NCI-H146 treated with DMSO at 0.1 percent for 48 hours (cell line): Measurements from ENCODE around the gene FZR1.
"Not testable (repeated sequence)": the region's sequence is repeated elsewhere in the genome, so short reads cannot be mapped to it uniquely, and the experiment has no call there.

Source experiments
- DNase-seq: peaks from one replicate; lab custom pipeline; 2025; ENCODE audit not compliant: unreplicated experiment; lab: John Stamatoyannopoulos, UW

The FZR1 gene

DNA sequence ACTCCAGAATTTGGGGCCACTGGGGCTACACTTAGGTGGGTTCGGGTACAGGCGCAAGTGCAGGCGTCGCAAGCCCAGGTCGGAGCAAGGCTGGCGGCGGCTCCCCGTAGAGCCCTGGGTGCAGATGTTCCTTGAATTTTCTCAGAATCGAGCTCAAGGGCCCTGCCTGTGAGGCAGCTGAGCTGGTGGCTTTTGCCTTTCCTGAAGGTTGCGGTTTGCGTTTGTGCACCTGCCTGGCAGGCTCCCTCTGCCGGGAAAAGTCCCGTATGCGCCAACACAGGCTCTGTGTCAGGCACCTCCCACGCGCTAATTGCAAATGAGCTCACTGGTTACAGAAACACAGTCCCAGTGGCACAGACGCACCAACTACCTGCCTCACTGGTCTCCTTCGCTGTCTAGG lies 11.6 kb upstream of the FZR1 start:
- no peak for DNase-seq

DNA sequence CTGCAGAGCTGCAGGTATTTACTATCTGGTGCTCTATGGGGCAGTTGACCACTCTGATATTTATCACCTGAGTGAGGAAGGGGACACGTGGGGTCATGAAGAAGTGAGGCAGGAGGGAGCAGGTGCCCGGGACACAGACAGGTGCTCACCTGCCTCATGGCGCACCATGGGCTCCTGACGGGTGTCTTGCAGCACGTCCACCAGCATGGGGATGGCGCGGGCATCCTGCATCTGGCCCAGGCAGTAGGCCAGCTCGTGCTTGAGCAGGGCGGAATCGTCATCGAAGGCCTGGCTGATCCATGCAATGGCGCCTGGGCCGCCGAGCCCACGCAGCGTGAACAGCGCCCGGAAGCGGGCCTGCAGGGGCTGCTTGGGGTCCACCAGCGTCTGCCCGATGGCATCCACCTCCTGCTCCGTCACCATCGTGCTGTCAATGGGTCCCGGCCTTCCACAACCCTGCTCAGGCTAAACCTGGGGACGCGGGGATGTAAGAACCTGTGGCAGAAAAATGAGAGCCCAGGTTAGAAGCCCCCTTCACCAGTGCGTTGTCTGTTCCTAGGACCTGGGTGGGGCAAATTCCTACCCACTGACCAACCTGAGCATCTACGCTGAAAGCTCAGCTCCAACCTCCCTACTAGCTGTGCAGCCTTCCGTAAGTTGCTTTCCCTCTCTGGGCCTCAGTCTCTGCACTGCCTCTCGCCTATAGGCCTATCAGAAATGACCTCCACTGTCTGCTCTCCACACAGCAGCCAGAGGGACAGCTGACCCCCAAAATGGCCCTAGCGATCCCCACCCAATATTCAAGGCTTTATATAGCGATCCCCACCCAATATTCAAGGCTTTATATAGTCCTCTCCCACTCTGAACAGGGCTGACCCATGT lies 9.5 kb upstream of the FZR1 start:
- DNase-seq, result no peak

DNA sequence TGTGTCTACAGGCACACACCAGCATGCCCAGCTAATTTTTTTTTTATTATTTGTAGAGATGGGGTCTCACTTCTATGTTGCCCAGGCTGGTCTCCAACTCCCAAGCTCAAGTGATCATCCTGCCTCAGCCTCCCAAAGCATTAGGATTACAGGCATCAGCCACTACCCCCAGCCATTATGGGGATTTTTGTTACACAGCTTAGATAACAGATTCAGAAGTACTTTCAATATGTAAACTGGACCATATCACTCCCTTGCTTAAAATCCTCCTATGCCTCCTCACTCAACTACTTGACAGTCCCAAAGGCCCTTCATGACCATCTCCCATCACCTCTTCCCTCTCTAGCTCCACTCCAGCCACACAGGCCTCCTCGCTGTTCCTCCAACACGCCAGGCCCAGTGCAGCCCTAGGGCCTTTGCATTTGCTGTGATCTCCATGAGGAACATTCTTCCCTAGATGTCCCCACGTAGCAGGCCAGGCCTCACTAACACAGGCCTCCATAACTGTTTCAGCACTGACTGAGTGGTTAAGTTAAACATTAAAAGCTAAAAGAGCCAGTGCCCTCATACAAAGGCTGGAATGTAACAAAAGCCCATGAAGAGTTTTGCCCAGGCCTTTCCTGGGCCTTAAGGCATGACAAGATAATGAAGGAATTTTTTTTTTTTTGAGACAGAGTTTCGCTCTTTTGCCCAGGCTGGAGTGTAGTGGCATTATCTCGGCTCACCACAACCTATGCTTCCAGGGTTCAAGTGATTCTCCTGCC lies 8.2 kb upstream of the FZR1 start:
- DNase-seq, result no peak

DNA sequence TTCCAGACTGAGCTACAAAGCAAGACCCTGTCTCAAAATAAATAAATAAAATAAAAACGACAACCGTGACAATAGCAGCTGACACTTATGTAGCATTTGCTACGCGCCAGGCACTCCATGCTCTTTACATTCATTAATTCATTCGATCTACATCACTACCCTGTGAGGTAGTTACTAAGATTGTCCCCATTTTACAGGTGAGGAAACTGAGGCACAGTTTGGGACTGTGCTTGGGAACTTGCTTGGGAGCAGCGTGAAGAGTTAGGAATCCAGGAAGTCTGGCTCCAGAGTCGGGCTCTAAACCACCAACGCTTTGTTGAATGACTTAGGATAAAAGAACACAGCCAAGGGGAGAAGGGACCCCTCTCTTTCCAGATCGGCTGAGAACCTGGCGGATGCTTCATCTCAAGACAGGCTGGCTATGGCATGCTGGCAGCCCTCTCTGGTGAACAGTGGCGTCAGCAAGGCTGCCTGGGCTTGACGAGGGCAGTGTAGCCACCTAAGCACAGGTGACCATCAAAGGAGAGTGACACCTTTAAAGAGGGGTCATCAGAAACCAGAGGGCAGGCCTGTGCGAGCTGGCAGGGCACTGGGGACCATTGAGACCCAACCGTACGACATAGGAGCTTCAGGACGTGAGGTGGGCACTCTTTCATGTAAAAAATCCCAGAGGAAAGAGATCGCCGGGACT lies 6.2 kb upstream of the FZR1 start:
- no peak for DNase-seq

DNA sequence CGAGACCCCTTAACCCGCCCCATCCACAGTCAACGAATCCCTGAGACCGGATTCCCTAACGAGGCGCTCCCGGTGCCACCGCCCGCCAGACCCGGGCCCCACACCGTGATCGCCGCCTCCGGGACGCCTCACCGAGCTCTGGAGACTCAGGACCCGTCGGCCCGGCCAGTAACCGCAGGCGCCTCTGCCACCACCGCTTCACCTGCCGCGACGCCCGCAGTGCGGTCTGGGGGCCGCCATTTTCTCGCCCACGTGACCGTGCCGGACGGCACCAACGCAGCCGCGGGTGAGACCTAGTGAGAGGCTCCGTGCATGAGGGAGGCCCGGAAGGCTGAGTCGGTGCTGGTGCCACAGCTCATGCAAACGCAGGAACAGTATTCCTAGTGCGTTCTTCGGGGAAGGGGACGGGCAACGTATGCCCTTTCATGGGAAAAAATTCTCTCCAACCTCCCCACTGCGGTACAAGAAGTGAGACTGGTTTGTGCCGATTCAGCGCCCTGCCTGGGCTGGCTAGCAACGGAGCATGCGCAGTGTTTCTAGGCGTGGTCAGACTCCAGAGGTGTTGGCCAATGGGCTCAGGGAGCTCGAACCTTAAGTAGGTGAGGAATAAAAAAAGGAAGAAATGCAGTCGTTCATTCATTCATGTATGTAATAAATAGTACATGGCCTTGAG lies 5.5 kb upstream of the FZR1 start, which contains the start of gene DOHH:
DOHH (minus strand) TSS at position 246 of the 673 bp plus-strand sequence. CDS start 3,860 bp downstream, outside the sequence.
- peak; percentile 84 for DNase-seq

DNA sequence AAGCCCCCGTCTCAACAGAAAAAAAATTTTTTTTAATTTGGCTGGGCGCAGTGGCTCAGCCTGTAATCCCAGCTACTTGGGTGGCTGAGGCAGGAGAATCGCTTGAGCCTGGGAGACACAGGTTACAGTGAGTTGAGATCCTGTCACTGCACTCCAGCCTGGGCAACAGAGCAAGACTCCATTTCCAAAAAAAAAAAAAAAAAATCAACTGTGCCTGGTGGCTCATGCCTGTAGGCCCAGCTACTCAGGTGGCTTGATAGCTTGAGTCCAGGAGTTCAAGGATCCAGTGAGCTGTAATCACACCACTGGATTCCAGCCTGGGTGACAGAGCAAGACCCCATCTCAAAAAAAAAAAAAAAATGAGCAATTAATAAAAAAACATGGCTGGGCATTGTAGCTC lies 4.3 kb upstream of the FZR1 start:
- no peak for DNase-seq

DNA sequence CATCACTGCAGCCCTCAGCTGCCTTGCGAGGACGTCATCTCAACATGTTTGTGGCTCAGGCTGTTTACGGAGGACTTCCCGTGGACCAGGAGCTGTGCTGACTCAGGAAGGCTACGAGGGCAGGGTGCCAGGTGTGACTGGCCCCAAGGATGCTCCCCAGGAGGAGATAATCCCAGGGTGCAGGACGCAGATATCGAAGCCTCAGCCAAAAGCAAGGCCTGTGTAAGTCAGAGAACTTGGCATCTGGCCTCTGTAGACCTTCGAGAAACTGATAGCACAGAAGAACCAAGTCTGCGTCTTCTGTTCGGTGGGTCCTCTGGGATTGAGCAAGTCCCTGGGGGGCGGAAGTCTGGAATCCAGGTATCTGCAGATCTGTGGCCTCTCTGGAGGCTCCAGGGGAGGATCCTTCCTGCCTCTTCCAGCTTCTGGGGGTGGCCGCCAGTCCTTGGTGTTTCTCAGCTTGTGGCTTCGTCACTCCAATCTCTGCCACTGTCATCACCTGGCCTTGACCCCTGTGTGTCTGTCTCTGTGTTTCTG lies 3.0 kb upstream of the FZR1 start:
- no peak for DNase-seq

DNA sequence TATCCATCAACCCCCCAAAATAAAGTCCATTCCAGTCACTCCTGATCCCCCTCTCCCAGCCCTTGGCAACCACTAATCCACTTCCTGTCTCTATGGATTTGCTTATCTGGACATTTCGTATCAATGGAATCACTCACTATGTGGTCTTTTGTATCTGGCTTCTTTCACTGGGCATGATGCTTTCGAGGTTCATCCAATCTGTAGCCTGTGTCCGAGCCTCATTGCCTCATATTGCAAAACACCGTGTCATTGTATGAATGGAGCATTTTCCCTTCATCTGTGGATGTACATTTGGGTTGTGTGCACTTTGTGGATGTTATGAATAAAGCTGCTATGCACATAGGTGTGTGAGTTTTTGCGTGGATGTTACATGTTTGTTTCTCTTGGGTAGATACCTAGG lies 1.4 kb upstream of the FZR1 start:
- DNase-seq, result peak; percentile 9

DNA sequence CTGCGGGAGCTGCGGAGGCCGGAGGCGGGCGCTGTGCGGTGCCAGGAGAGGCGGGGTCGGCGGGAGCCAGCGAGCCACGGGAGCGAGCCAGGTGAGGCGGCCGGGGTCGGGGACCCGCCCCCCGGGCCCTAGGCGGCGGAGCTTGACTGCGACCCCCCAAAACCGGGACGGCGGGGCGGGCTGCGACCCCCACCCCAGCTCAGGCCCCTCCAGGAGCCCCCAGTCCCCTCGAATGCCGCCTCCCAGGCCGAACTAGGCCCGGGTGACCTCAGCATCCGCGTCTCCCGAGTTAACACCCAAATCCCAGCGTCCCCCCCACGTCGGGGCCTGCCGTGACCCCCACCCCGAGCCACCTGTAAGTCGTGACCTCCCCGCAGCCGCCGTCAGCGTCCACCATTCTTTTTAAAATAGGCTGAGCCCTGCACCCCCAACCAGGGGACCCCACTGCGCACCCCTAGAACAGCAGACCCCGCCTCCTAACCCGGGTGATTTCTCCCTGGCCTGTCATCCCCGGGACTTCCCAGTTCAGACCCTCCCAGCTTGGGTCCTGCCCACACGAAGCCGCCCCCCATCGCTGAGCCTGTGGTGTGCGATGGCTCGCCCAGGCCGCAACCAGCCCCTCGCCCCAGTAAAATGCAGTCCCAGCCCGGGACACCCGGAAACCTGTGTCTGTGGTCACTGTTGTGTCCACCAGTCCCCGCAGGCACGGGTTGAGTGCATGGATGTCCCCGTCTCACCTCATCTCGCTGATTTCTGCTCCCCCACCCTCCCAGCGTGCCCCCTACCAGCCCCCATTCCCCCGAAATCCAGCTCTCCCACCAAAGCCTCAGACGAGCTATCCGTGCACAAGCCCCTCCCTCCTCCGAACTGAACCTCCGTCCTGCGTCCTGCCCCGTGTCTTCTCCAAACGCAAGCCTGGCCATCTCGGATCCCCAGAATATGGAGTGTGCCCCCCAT lies 551 bp downstream of the FZR1 start:
- DNase-seq, result no peak

DNA sequence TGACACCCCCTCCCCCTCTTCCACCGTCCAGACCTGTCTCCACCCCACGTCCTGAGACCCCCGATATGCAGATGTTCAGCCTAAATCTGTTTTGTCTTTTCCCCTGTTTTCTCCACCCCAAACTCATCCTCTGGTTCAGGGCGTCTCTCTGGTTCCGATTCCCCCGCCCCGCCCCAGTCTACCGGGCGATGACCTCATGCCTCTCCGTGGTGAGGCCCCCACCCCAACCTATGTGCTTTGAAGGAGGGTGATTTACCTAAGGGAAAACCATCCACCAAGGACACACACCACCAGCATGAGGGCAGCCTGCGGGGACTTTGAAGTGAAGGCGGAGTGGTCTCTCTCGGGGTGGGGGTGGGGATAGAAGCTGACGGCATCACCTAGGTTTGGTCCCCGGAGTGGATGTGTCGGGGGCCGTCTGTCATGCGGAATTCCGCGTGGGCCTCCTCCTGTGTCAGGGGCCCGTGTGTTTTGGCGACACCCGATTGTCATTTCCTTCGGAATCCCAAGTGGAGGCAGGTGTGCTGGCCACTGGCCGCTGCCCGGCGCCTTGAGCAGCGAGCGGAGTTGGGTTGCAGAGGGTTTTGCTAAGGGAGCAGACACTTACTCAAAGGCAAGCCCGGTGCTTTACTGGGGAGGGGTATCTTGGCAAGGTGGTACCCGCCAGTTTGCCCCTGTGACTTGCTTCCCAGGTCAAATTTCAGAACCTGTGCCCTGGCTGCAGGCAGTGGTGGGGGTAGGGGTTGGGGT lies 1.4 kb downstream of the FZR1 start:
- DNase-seq, result no peak

DNA sequence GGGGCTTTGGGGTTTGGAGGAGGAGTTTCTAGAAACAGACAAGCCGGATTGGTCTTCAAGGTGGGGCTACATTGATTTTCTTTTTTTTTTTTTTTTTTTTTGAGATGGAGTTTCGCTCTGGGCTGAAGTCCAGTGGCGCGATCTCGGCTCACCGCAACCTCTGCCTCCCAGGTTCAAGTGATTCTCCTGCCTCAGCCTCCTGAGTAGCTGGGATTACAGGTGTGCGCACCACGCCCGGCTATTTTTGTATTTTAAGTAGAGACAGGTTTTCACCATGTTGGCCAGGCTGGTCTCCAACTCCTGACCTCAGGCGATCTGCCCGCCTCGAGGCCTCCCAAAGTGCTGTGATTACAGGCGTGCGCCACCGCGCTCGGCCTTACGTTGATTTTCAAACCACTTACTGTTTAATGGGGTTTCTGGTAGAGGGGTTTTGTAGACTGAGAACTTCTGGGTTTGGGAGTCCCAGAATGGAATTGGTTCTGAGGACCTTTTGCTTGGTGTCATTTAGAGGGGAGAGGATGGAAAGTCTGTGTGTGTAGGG lies 2.1 kb downstream of the FZR1 start:
- not testable (repeated sequence) for DNase-seq

DNA sequence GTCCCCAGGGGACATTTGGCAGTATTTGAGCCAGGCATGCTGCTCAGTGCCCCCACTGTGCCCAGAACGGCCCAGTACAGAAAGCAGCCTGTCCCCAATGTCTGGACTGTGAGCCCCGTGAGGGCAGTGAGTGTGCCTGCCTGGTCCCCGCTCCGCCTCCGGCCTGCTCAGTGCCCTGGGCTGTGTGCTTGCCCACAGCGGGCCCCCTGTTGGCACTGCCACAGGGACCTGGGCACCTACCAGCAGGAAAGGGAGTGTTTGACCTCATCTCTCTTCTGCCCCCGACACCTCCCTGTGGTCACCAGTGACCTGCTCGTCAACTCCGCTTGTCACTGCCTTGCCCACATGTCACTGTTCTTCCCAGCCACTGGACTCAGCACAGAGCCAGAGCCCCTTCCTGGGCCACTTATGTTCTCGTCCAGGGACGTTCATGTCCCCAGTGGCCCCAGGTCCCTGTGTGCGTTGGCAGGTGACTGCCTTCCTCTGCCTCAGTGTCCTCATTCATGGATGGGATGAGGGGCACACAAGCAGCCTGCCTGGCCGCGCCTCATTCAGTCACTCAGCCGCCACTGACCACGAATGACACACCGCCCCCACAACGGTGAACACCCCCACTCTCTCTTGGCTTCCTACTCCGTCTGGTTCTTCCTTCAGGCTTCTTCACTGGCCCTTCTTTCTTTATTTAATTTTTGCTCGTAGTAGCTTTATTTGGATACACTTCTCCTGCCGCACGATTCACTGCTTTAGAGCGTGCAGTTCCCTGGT lies 2.8 kb downstream of the FZR1 start:
- DNase-seq, result no peak

DNA sequence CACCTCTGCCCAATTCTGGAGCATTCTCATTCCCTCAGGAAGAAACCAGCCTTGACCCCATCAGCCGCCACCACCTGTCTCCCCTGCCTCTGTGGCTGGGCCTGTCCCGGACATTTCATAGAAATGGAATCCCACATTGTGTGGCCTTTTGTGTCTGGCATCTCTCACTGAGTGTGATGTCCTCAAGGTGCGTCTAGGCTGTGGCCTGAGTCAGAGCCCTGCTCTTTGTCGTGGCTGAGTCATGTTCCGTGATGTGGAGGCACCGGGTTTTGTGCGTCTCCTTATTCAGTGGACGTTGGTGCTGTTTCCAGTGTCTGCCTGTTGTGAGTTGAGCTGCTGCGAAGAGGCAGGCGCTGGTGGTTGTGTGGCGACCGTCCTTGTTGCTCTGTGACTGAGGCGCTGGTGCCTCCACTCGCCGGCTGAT lies 3.5 kb downstream of the FZR1 start:
- DNase-seq, result no peak

DNA sequence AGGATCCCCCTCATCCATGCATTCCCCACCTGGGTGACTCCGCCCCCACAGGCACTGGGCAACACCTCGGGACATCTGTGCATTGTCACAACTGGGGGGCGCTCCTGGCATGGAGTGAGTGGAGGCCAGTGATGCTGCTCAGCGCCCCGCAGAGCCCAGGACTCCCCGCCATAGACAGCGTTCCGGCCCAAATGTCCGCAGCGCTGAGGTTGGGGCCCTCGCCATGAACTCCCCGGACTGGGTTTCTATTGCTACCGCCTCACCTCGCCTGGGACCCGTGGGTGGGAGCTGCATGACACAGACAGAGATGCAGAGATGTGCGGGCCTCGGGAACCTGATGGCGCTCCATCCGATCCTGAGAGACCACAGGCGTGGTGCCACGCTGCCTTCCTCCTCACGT lies 4.6 kb downstream of the FZR1 start:
- no peak for DNase-seq

DNA sequence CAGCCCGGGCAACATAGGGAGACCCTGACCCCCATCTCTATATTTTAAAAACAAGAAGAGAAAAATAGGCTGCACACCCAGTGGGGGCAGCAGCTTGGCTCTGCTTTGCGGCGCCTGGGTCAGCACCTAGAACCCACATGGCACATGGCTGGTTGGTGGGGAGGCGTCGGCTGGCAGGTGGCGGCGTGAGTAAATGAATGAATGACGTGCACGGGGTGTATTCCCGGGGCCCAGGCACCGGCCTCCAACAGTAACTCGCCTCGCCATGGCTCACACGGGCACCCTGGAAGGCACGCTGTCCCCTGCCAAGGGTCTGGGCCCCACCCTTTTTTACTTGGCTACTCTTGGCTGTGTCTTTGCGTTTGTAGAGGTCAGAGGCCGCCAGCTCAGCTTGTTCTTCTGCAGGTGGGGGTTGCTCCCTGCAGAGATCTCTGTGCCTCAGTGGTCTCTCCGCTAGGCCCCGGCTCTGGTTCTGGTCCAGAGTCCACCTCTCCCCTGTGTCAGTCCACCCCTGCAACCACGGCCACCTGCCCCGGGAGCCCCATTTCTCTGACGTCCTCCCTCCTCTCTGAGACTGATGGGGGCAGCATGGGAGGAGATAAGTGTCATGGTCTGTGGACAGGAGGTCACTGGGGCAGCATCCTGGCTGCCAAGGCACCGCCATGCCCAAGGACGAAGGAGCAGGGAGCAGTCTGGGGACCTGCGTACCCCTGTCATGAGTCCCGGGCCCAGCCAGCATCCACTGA lies 5.6 kb downstream of the FZR1 start:
- no peak for DNase-seq

DNA sequence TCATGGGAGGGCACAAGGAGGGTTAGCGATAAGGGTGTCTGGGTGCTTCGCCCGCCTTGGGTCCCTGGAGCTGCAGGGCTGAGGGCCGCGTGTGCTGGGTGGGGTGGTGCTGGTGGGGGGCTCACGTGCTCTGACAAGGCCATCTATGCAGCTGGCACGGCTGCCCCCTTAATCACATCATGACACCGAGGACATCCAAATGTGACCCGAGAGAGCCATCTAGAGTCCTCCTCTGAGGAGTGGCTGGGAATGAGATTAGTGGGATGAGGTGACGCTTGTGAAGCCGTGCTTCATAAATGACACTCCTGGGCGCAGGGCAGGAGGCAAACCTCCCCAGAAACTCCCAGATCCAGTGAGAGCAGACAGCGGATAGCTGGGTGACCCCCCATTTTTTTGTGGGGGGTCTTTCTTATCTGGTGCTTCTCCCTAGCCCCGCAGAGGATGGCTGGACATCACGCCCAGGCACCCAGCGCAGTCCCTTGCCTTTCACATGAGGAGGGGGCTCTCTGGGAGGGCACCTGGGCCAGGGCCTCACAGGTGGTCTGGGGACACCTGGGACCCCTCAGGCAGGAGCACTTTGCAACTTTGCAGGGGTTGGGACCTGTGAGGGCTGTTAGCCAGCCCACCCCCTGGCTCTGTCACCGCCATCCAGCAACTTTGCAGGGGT lies 6.6 kb downstream of the FZR1 start:
- no peak for DNase-seq
